Panc1 (cell line): ENCODE results near the gene CD164L2. TPM values are rescaled to one million over a fixed set of nuclear protein-coding genes. Genes with fewer than 3 reads are reported as not detected.

ENCODE experiments used
- ATAC-seq: fragments of 200-7000 bp; cut with Tn5 transposase; 2 replicates; pipeline ENCODE4 v1.9.1; 2020; ENCODE audit warnings: mild to moderate bottlenecking, moderate library complexity
- BruUV-seq: library from RNA; stranded (reverse); fragments of 400-500 nt; replicated peaks from 2 replicates; lab custom pipeline; 2021; lab: Mats Ljungman, UMichigan
- CTCF ChIA-PET: fragments of 300-600 bp; sonication (Branson Sonifier 250); formaldehyde crosslinking; loops from one replicate; lab custom pipeline; 2022; ENCODE audit warnings: antibody characterized with exemption; lab: Charles Lee
- POLR2A ChIA-PET: fragments of 300-600 bp; sonication (Branson Sonifier 250); formaldehyde crosslinking; loops from one replicate; lab custom pipeline; 2022; ENCODE audit warnings: antibody characterized with exemption; lab: Charles Lee
- DNase-seq: peaks from one replicate; pipeline ENCODE4 v3.0.0-alpha.2; 2010; ENCODE audit warnings: low read depth, low spot score
- H3K27ac ChIP-seq: 2 replicates; pipeline ENCODE4 v1.5.1; 2011; ENCODE audit warnings: mild to moderate bottlenecking, low read length, inconsistent platforms
- H3K27me3 ChIP-seq: fragments of 200-500 bp; sonication (Bioruptor generic); 2 replicates; pipeline ENCODE4 v1.6.0; 2014; ENCODE audit warnings: low read length, inconsistent platforms; ENCODE audit not compliant: control insufficient read depth, insufficient read depth
- H3K36me3 ChIP-seq: fragments of 200-500 bp; sonication (Bioruptor generic); 2 replicates; pipeline ENCODE4 v1.5.1; 2014; ENCODE audit warnings: inconsistent platforms, mild to moderate bottlenecking, low read length, moderate library complexity; ENCODE audit not compliant: control insufficient read depth, insufficient read depth
- H3K4me1 ChIP-seq: 2 replicates; pipeline ENCODE4 v1.5.1; 2011; ENCODE audit warnings: inconsistent platforms, mild to moderate bottlenecking, low read length, moderate library complexity; ENCODE audit not compliant: control insufficient read depth, insufficient read depth
- H3K4me3 ChIP-seq, 2 experiments: 2 replicates each; pipeline ENCODE4 v1.5.1; 2011 to 2012; ENCODE audit warnings: low read depth in 2 of 2, low read length in 2 of 2, mild to moderate bottlenecking in 2 of 2, inconsistent platforms in 1 of 2, moderate library complexity in 1 of 2
- H3K9me3 ChIP-seq: fragments of 200-500 bp; sonication (Bioruptor generic); 2 replicates; pipeline ENCODE4 v1.5.1; 2014; ENCODE audit warnings: low read depth, mild to moderate bottlenecking, inconsistent platforms, low read length, moderate library complexity; ENCODE audit not compliant: control insufficient read depth, insufficient read depth
- CTCF ChIP-seq: fragments of 450-650 bp; IDR thresholded peaks from 2 replicates; pipeline ENCODE4 v1.5.1; 2017; ENCODE audit warnings: mild to moderate bottlenecking
- POLR2AphosphoS5 ChIP-seq: IDR thresholded peaks from 2 replicates; pipeline ENCODE4 v1.6.1; 2012; ENCODE audit warnings: mild to moderate bottlenecking, low read depth, low read length, moderate library complexity
- SIN3A ChIP-seq: IDR thresholded peaks from 2 replicates; pipeline ENCODE4 v1.6.1; 2012; ENCODE audit warnings: low read depth, mild to moderate bottlenecking, low read length, moderate library complexity, borderline replicate concordance; ENCODE audit not compliant: insufficient read depth
- TCF7L2 ChIP-seq: IDR thresholded peaks from 2 replicates; pipeline ENCODE4 v1.6.1; 2011; ENCODE audit warnings: mild to moderate bottlenecking, low read depth, low read length, inconsistent platforms
- in situ Hi-C: cut with HindIII; loops from 2 replicates; pipeline ENCODE4 v1.10.0; 2016; ENCODE audit warnings: low sequenced_read_pairs, low pct_unique_long_range_greater_than_20kb
- intact Hi-C: fragments of 100-400 bp; cut with micrococcal nuclease; formaldehyde crosslinking; loops from one replicate; pipeline ENCODE4 v1.10.0; 2022; ENCODE audit not compliant: unreplicated experiment
- total RNA-seq: library from RNA; stranded (reverse); gene quantifications from one replicate; pipeline ENCODE4 v1.2.1, GENCODE V29; 2021; ENCODE audit not compliant: unreplicated experiment
- TF ChIP-seq, protein P1 (sequence below), 2 experiments: IDR thresholded peaks; 2 replicates each; pipeline ENCODE4 v1.6.1; 2011 to 2012; ENCODE audit warnings: low read depth in 2 of 2, control low read depth in 1 of 2, low read length in 1 of 2, mild to moderate bottlenecking in 1 of 2, moderate library complexity in 1 of 2; ENCODE audit not compliant: insufficient read depth in 1 of 2

CD164L2 gene
- total RNA-seq, 1 experiment from 2014 or later, result 0.13 TPM

DNA sequence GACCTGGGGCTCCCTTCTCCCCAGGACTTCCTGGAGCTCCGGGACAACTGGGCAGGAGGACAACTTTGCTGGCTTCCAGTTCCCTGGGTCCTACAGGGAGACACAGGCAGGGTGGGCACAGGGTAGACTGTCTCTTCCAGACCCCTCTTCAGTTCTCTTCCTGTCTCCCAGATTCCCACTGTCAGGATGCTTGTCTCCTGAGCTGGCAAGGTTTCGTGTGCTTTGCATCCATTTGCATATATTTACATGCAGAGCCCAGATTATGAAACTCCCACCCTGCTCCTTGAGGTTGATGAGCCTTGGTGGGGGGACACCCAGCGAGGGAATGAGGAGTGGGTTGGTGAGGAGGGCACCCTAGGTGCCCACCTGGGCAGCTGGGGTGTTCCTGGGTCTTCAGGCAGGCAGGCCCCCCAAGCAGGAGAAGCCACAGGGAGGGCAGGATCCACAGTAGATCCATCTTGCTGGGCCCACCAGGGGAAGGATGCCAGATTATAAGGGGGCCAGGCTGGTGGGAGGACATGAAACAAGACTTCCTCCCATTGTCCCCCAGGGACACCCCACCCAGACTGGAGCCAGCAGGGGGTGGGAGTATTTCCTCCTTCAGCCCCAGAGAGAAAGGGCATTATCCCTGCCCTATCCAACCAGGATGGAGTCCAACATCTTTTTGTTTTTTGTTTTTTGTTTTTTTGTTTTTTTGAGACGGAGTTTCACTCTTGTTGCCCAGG is 8.6 kb downstream of the CD164L2 start, which contains the start of gene FCN3:
Gene FCN3 (minus strand): TSS at position 463 of the 725 bp plus-strand sequence. CDS start 6 bp downstream, at position 457.
- H3K36me3 ChIP-seq, result no peaks in the 10 kb centered on the region
- no peaks in the 10 kb centered on the region for H3K27me3 ChIP-seq
- no peak within 1 kb of the TSS for H3K4me3 ChIP-seq
- no TSS peak for BruUV-seq
- CTCF ChIA-PET, result no interaction called here
- DNase-seq (no peak), ATAC-seq (no peak)
- TF ChIP-seq TCF7L2 (no peak), CTCF (no peak), SIN3A (no peak), POLR2AphosphoS5 (no peak)
- TF ChIP-seq, protein P1, sequence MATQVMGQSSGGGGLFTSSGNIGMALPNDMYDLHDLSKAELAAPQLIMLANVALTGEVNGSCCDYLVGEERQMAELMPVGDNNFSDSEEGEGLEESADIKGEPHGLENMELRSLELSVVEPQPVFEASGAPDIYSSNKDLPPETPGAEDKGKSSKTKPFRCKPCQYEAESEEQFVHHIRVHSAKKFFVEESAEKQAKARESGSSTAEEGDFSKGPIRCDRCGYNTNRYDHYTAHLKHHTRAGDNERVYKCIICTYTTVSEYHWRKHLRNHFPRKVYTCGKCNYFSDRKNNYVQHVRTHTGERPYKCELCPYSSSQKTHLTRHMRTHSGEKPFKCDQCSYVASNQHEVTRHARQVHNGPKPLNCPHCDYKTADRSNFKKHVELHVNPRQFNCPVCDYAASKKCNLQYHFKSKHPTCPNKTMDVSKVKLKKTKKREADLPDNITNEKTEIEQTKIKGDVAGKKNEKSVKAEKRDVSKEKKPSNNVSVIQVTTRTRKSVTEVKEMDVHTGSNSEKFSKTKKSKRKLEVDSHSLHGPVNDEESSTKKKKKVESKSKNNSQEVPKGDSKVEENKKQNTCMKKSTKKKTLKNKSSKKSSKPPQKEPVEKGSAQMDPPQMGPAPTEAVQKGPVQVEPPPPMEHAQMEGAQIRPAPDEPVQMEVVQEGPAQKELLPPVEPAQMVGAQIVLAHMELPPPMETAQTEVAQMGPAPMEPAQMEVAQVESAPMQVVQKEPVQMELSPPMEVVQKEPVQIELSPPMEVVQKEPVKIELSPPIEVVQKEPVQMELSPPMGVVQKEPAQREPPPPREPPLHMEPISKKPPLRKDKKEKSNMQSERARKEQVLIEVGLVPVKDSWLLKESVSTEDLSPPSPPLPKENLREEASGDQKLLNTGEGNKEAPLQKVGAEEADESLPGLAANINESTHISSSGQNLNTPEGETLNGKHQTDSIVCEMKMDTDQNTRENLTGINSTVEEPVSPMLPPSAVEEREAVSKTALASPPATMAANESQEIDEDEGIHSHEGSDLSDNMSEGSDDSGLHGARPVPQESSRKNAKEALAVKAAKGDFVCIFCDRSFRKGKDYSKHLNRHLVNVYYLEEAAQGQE (IDR thresholded peaks at IDR 0.05; ENCODE audit: insufficient read depth in 1 of 2, low read depth in 2 of 2, low read length in 1 of 2), result no peak
- in situ Hi-C loops, result no loop called here
- intact Hi-C loops, result no loop called here
- H3K9me3 ChIP-seq, result no peaks in the 10 kb centered on the region
- POLR2A ChIA-PET, result interaction anchor here (0.7 kb wide), 1 partner anchor 9 kb away, joined by 3 read pairs; no protein-coding TSS in a partner anchor
- no peaks in the 10 kb centered on the region for H3K4me1 ChIP-seq
- H3K27ac ChIP-seq, result no peak within 1 kb of the TSS

GRCh38 chr1:27372808-27373690 is 10.1 kb downstream of the CD164L2 start:
- ChIA-PET CTCF (interaction anchor here (0.6 kb wide), 1 partner anchor 223 kb away, joined by 3 read pairs; no protein-coding TSS in a partner anchor), POLR2A (interaction anchor here (0.6 kb wide), 1 partner anchor 60 kb away, joined by 6 read pairs; no protein-coding TSS in a partner anchor)

More at GRCh38 chr1:27372808-27373690, 10.1 kb downstream of the CD164L2 start:
- no peaks in the 10 kb centered on the region for H3K27me3 ChIP-seq
- in situ Hi-C loops, result no loop called here
- TF ChIP-seq TCF7L2 (no peak), CTCF (no peak), POLR2AphosphoS5 (no peak), SIN3A (no peak)
- TF ChIP-seq, protein P1 (IDR thresholded peaks at IDR 0.05; ENCODE audit: insufficient read depth in 1 of 2, low read depth in 2 of 2, low read length in 1 of 2), result no peak
- no TSS peak for BruUV-seq
- no peaks in the 10 kb centered on the region for H3K36me3 ChIP-seq
- no peaks in the 10 kb centered on the region for H3K4me1 ChIP-seq
- intact Hi-C loops, result no loop called here
- ATAC-seq, result 0 out of 2 replicates have a peak, but pooled peaks have one; percentile 47
- H3K9me3 ChIP-seq, result no peaks in the 10 kb centered on the region
- no peak for DNase-seq
- H3K27ac ChIP-seq, result no peak overlapping the region
- no peak overlapping the region for H3K4me3 ChIP-seq
